Stimulated activated CD4-positive, alpha-beta T cell treated with anti-CD3 and anti-CD28 coated beads, Interleukin-4, amount 100 ng/mL, for 48 hours (primary cell): Measurements from ENCODE around the gene TNNT3.

Experiments
- DNase-seq, 2 donors: peaks; one replicate each; pipeline ENCODE4 v3.0.0-alpha.2; 2020; ENCODE audit warnings: low read depth in 2 of 2

Gene TNNT3

DNA sequence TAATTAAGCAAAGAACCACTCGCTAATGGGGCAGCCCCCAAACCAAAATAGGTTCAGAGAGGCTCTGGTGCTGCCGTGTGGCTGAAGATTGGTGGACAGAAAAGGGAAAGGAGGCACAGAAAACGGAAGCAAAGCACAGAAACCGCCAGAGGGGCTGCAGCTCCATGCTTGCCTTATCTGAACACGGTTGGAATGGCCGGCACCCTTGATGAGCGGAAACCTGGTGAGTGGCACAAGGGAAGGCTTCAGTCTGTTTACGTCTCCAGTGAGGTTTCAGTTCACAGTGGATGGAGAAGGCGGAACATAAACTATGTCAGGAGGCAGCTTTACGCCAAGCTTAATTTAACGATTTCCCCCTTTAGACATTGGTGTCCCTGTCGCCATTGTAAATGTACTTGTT is 22.6 kb upstream of the TNNT3 start:
- no peak for DNase-seq

- no peak for DNase-seq
These were observed 20.4 kb upstream of the TNNT3 start for GRCh38 chr11:1899090-1899489.

DNA sequence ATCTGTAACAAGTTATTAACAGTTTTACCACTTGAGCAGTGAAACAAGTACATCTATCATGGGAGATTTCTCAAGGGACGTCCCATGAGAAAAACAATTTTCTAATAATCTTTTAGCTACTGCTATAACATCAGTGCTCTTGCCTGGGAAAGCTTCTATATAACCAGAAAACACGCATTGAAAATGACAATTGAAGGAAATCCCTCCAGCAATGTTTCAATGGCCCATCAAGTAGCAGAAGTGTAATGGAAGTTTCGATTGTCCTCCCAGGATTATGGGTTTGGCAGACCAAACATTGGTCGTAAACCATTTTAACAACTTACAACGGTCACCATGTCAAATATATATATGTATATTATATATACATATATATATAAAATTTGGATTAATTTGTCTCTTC is 19.8 kb upstream of the TNNT3 start:
- no peak for DNase-seq

DNA sequence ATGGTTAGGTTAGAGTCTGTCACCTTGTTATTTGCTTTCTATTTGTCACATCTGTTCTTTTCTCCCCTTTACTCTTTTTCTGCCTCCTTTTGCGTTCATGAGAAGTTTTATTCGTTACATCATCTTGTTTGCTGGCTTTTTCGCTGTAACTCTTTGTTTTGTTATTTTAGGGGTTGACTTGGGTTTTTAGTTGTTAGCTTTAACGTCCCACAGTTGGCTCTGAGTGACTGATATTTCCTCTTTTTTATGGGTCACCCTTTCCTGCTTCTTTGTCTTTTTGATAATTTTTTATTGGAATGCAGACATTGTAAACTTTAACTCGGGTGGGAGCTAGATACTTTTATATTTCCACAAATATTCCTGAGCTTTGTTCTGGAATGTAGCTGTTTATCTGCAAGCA is 13.3 kb upstream of the TNNT3 start:
- DNase-seq = no peak

DNA sequence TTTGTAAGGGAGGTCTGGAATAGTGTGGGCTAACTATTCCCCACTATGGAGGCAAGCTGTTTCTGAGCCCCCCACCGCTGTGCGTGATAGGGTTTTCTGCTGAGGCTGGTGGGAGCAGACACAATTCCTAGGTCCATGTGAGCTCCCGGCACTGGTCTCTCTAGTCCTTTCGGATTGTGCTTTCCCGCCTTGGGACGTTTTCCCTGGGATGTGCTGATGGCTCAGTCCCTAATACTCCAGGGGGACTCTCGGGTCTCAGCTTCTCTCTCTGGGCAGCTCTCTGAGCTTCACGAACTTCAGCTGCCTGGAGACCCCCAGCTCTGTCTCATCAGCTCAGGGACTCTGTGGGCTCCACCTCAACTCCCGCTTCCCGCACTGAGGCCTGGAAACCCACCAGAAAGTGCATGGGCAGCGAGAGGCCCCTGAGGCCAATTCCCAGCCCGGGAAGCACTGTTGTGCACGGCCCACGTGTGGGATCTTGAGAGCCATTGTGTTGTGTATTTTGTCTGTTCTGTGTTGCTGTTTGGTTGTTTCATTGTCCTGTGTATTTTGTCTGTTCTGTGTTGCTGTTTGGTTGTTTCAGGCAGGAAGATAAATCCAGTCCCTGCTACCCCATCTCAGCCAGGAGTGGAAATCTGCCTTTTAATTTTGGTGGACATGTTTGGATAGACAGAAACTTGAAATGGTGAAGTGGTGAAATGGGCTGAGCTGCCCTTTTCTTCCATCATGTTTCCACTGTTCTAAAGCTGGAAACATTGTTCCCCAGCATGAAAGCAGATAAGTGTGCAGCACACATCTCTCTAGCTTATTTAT is 12.7 kb upstream of the TNNT3 start:
- no peak for DNase-seq

GRCh38 chr11:1908618-1909017 is 10.9 kb upstream of the TNNT3 start:
- no peak for DNase-seq

- no peak for DNase-seq
These were observed 10.0 kb upstream of the TNNT3 start for GRCh38 chr11:1909524-1909923.

GRCh38 chr11:1912289-1912878 is 7.1 kb upstream of the TNNT3 start:
- no peak for DNase-seq

GRCh38 chr11:1913271-1914060 is 6.0 kb upstream of the TNNT3 start:
- no peak for DNase-seq

- no peak for DNase-seq
These were observed 3.7 kb upstream of the TNNT3 start for GRCh38 chr11:1915795-1916131.

DNA sequence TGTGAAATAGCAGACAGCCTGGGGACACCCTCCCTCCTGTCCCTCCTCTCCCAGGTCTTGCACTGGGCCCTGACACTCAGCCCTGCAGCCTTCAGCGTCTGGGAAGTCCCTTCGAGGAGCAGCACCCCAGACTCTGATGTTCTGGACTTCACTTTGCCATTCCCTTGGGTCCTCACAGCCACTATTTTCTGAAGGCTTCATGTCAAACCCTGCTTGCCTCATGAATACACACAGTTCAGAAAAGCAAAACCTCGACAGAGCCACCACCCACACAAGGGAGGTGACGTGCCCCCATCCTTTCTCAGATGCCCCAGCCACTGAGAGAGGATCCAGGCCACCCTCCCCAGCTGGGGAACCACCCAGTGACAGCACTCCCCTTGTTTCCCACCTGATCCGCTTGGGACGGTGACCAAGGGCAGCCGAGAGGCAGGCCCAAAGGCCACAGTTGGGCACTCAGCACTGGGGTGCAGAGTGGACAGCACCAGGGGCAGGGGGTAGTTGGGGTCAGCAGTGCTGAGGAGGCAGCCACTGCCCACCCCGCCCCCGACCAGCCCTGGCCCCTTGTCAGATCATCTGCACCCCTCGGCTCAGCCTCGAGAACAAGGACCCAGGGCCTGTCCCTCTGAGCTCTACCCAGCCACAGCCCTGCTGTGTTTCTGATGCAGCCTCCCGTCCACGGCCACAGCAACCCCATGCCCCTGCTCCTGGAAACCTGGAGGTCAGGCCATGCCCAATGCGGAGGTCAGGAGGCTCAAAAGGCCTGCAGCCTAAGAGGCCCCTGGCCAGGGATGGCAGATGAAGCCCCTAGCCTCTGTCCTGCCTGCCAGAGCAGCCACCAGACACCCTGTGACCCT is 3.1 kb upstream of the TNNT3 start:
- DNase-seq = peak in 1 of 2 donors; percentile 11

GRCh38 chr11:1916986-1917522 is 2.4 kb upstream of the TNNT3 start:
- no peak for DNase-seq

GRCh38 chr11:1917523-1918435 is 1.7 kb upstream of the TNNT3 start:
- no peak for DNase-seq

- DNase-seq = no peak
These were observed 827 bp upstream of the TNNT3 start for GRCh38 chr11:1918436-1919315.

DNA sequence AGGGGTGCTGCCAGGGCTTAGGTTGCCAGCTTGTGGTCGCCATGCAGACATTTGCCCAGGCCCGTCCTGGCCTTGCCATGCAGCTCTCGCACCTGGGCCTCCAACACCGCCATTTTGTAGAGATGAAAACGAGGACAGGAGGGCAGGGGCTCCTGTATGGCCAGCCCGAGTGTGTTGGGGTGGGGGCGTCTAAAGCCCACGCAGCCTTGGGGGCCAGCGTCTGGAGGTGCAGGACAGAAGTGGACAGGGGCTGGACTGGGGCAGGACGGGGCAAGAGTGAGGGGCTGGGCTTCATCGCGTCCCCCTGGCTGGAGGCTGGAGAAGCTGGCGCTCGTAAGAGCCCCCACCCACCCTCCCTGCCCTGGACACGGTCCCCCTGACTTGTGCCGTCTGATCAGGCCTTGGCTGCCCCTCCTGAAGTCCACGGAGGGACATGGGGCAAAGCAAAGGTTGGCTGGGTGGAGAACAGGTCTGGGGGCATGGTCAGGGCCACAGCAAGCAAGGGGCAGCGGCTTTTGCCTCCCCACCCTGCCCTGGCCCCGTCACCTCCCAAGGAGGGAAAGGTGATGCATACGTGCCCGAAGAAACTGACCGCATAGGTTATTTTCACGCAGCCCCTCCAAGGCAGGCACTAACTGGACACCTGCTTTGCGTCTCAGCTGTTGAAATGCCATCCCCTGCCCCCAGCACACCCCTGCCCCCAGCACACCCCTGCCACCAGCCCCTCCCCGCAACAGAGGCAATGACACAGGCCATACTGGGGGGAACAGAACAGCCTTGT is 815 bp downstream of the TNNT3 start:
- no peak for DNase-seq

GRCh38 chr11:1920909-1921573 is 1.5 kb downstream of the TNNT3 start:
- DNase-seq = no peak

DNA sequence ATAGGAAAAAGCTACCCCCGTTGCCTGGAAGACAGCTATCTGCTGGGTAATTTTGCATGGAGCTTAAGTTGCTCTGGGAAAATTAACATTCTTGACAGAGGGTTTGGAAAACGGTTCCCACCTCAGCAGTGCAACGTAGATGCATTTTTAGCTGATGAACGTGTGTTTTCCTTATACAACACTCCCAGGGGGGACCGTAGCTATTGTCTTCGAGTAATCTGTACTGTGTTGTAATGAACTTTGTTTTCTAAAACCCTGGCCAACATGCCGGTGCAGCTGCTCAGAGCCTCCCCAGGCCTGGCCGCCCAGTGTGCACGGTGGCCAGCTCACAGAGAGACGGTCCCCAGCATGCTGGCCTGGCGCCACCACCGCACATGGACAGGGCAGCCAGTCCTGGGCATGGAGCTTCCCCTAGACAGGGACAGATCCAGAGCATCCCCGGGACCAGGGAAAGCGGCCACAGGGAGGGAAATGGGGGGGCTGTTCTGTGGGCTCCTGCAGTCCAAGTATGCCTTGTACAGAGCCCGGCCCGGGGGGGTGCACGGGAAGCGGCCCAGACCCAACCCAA is 2.2 kb downstream of the TNNT3 start:
- no peak for DNase-seq
